H1 (cell line): ENCODE measurements around the gene KLRB1. TPM values are rescaled to one million over a fixed set of nuclear protein-coding genes. Genes with fewer than 3 reads are reported as not detected.

Experiments
- CTCF ChIA-PET: fragments of 300-600 bp; sonication (Branson Sonifier 250); formaldehyde crosslinking; loops from one replicate; lab custom pipeline; 2021; ENCODE audit not compliant: partially characterized antibody; lab: Charles Lee
- POLR2A ChIA-PET: fragments of 300-600 bp; sonication (Branson Sonifier 250); formaldehyde crosslinking; loops from one replicate; lab custom pipeline; 2021; ENCODE audit warnings: inconsistent platforms; ENCODE audit not compliant: partially characterized antibody; lab: Charles Lee
- DNase-seq, 2 experiments: peaks; one replicate each; pipeline versions ENCODE4 v3.0.0 to v3.0.0-alpha.2; 2010 to 2022; ENCODE audit warnings: low spot score in 2 of 2, low read depth in 1 of 2, mixed read lengths in 1 of 2
- FAIRE-seq: peaks from 2 replicates; lab custom pipeline; 2011; peaks lifted over from hg19 to GRCh38; lab: Jason Lieb, UNC
- H2AFZ ChIP-seq: 2 replicates; pipeline ENCODE4 v1.8.1; 2012; ENCODE audit warnings: low read length, inconsistent platforms
- H2AK5ac ChIP-seq: 2 replicates; pipeline ENCODE4 v1.6.1; 2013; ENCODE audit warnings: low read depth, low read length
- H2BK120ac ChIP-seq: replicated peaks from 2 replicates; pipeline ENCODE3; 2013; ENCODE audit warnings: low read depth, low read length, inconsistent platforms
- H2BK12ac ChIP-seq: 2 replicates; pipeline ENCODE4 v1.6.1; 2013; ENCODE audit warnings: low read depth, low read length
- H2BK15ac ChIP-seq: 2 replicates; pipeline ENCODE4 v1.6.1; 2013; ENCODE audit warnings: low read length
- H2BK20ac ChIP-seq: 2 replicates; pipeline ENCODE4 v1.6.1; 2013; ENCODE audit warnings: low read length
- H2BK5ac ChIP-seq: 2 replicates; pipeline ENCODE4 v1.6.1; 2013; ENCODE audit warnings: low read depth, low read length
- H3K14ac ChIP-seq: 2 replicates; pipeline ENCODE4 v1.6.1; 2013; ENCODE audit warnings: inconsistent platforms; ENCODE audit not compliant: insufficient read length
- H3K18ac ChIP-seq: 2 replicates; pipeline ENCODE4 v1.6.1; 2013; ENCODE audit warnings: low read length; ENCODE audit errors: extremely low read depth
- H3K23ac ChIP-seq: 2 replicates; pipeline ENCODE4 v1.6.1; 2013; ENCODE audit warnings: inconsistent platforms; ENCODE audit not compliant: insufficient read length
- H3K23me2 ChIP-seq: 2 replicates; pipeline ENCODE4 v1.6.1; 2013; ENCODE audit warnings: low read depth, low read length
- H3K27ac ChIP-seq: 2 replicates; pipeline ENCODE4 v1.6.1; 2011; ENCODE audit warnings: low read depth, low read length, inconsistent platforms
- H3K27me3 ChIP-seq, 4 experiments: replicated peaks in 1 of 4; 1 replicate in 1 of 4; 2 replicates in 3 of 4; pipeline versions ENCODE4 v1.6.1 to v1.8.1; 2011 to 2013; ENCODE audit warnings: low read length in 3 of 4, mild to moderate bottlenecking in 3 of 4, inconsistent platforms in 2 of 4, mixed read lengths in 2 of 4, moderate library complexity in 1 of 4; ENCODE audit not compliant: control insufficient read depth in 3 of 4, insufficient read depth in 3 of 4; ENCODE audit errors: extremely low read depth in 1 of 4
- H3K36me3 ChIP-seq, 4 experiments: 2 replicates each; pipeline versions ENCODE4 v1.6.1 to v1.8.1; 2011 to 2013; ENCODE audit warnings: mild to moderate bottlenecking in 4 of 4, low read length in 3 of 4, moderate library complexity in 2 of 4, control low read depth in 1 of 4, inconsistent platforms in 1 of 4; ENCODE audit not compliant: insufficient read depth in 4 of 4, control insufficient read depth in 2 of 4
- H3K4ac ChIP-seq: replicated peaks from 2 replicates; pipeline ENCODE3; 2013; ENCODE audit warnings: low read length, low read depth, mixed read lengths, inconsistent platforms; ENCODE audit not compliant: insufficient read length
- H3K4me1 ChIP-seq, 4 experiments: replicated peaks in 1 of 4; 1 replicate in 1 of 4; 2 replicates in 3 of 4; pipeline versions ENCODE4 v1.6.1 to v1.8.1; 2011 to 2013; ENCODE audit warnings: low read length in 3 of 4, inconsistent platforms in 2 of 4, mixed read lengths in 1 of 4; ENCODE audit not compliant: insufficient read depth in 4 of 4, control insufficient read depth in 3 of 4
- H3K4me2 ChIP-seq, 2 experiments: 2 replicates each; pipeline versions ENCODE4 v1.6.1 to v1.8.1; 2011 to 2013; ENCODE audit warnings: low read depth in 2 of 2, low read length in 2 of 2, control low read depth in 1 of 2, inconsistent platforms in 1 of 2, mild to moderate bottlenecking in 1 of 2; ENCODE audit not compliant: insufficient read depth in 1 of 2
- H3K4me3 ChIP-seq, 4 experiments: fragments of 200-600, 300-600 bp in 1 of 4; sonication (generic), shearing (Covaris generic), sonication (Bioruptor Twin) in 1 of 4; 2 replicates each; pipeline versions ENCODE4 v1.5.1 to v1.8.1; 2011 to 2016; ENCODE audit warnings: low read length in 4 of 4, low read depth in 3 of 4, control low read depth in 2 of 4, inconsistent platforms in 2 of 4, mild to moderate bottlenecking in 2 of 4, mixed read lengths in 1 of 4, moderate library complexity in 1 of 4; ENCODE audit not compliant: insufficient read depth in 2 of 4; ENCODE audit errors: extremely low read depth in 1 of 4
- H3K56ac ChIP-seq: replicated peaks from 2 replicates; pipeline ENCODE3; 2013; ENCODE audit warnings: low read depth, mild to moderate bottlenecking, mixed read lengths, low read length, inconsistent platforms; ENCODE audit not compliant: insufficient read length
- H3K79me1 ChIP-seq: 2 replicates; pipeline ENCODE4 v1.6.1; 2013; ENCODE audit warnings: low read depth, low read length, control low read depth
- H3K79me2 ChIP-seq, 2 experiments: 2 replicates each; pipeline versions ENCODE4 v1.6.1 to v1.8.1; 2012 to 2013; ENCODE audit warnings: low read length in 2 of 2, mild to moderate bottlenecking in 2 of 2, inconsistent platforms in 1 of 2; ENCODE audit not compliant: insufficient read depth in 2 of 2, control insufficient read depth in 1 of 2
- H3K9ac ChIP-seq, 4 experiments: replicated peaks in 1 of 4; 1 replicate in 1 of 4; 2 replicates in 3 of 4; pipeline versions ENCODE4 v1.6.1 to v1.8.1; 2011 to 2013; ENCODE audit warnings: low read depth in 3 of 4, low read length in 3 of 4, control low read depth in 2 of 4, mild to moderate bottlenecking in 2 of 4, moderate library complexity in 2 of 4, inconsistent platforms in 1 of 4; ENCODE audit errors: extremely low read depth in 1 of 4
- H3K9me3 ChIP-seq, 2 experiments: 2 replicates each; pipeline versions ENCODE4 v1.6.1 to v1.8.1; 2012 to 2013; ENCODE audit warnings: mild to moderate bottlenecking in 2 of 2, moderate library complexity in 2 of 2, control low read depth in 1 of 2, inconsistent platforms in 1 of 2, low read depth in 1 of 2, low read length in 1 of 2, mixed read lengths in 1 of 2; ENCODE audit not compliant: insufficient read depth in 2 of 2
- H4K20me1 ChIP-seq, 2 experiments: replicated peaks in 1 of 2; 2 replicates each; pipeline versions ENCODE3 to v1.8.1; 2011 to 2013; ENCODE audit warnings: inconsistent platforms in 2 of 2, low read length in 2 of 2, mild to moderate bottlenecking in 1 of 2; ENCODE audit not compliant: insufficient read depth in 2 of 2, control insufficient read depth in 1 of 2
- H4K5ac ChIP-seq: 2 replicates; pipeline ENCODE4 v1.6.1; 2013; ENCODE audit warnings: low read length, low read depth, mixed read lengths, inconsistent platforms; ENCODE audit not compliant: insufficient read length
- H4K8ac ChIP-seq: 2 replicates; pipeline ENCODE4 v1.8.0; 2013; ENCODE audit warnings: mild to moderate bottlenecking, moderate library complexity, low read length, inconsistent platforms; ENCODE audit not compliant: insufficient read depth; ENCODE audit errors: extremely low read depth
- H4K91ac ChIP-seq: replicated peaks from 2 replicates; pipeline ENCODE3; 2013; ENCODE audit warnings: low read length, mixed read lengths, inconsistent platforms; ENCODE audit not compliant: insufficient read length
- ASH2L ChIP-seq: fragments of 200-600, 300-600 bp; sonication (generic); IDR thresholded peaks from one replicate; pipeline ENCODE4 v1.7.1; 2017; ENCODE audit warnings: low read length
- CHD1 ChIP-seq: IDR thresholded peaks from 2 replicates; pipeline ENCODE4 v1.6.1; 2012; ENCODE audit warnings: low read depth, low read length, improper control_type of control experiment
- CREB1 ChIP-seq: IDR thresholded peaks from 2 replicates; pipeline ENCODE4 v1.6.1; 2012; ENCODE audit warnings: inconsistent platforms
- CTCF ChIP-seq, 3 experiments: IDR thresholded peaks; 1 replicate in 2 of 3; 2 replicates in 1 of 3; pipeline versions ENCODE4 v1.5.1 to v1.6.1; 2011; ENCODE audit warnings: low read length in 3 of 3, mild to moderate bottlenecking in 3 of 3, inconsistent platforms in 2 of 3, low read depth in 1 of 3, moderate library complexity in 1 of 3; ENCODE audit not compliant: insufficient read depth in 1 of 3; ENCODE audit errors: control extremely low read depth in 1 of 3
- FOSL1 ChIP-seq: IDR thresholded peaks from 2 replicates; pipeline ENCODE4 v1.6.1; 2011; ENCODE audit warnings: mild to moderate bottlenecking, low read depth, low read length, moderate library complexity; ENCODE audit not compliant: insufficient read depth
- KDM5A ChIP-seq: fragments of 200-600 bp; IDR thresholded peaks from 2 replicates; pipeline ENCODE4 v1.7.1; 2012; ENCODE audit warnings: mild to moderate bottlenecking, low read length, inconsistent platforms, mixed read lengths
- MAFK ChIP-seq: IDR thresholded peaks from 2 replicates; pipeline ENCODE4 v1.6.1; 2012; ENCODE audit warnings: low read depth, mild to moderate bottlenecking, improper control_type of control experiment, low read length
- SP1 ChIP-seq: IDR thresholded peaks from 2 replicates; pipeline ENCODE4 v1.6.1; 2011; ENCODE audit warnings: low read depth, low read length
- SP2 ChIP-seq: IDR thresholded peaks from 2 replicates; pipeline ENCODE4 v1.6.1; 2012; ENCODE audit warnings: mild to moderate bottlenecking, low read length, inconsistent platforms
- TCF12 ChIP-seq: IDR thresholded peaks from 2 replicates; pipeline ENCODE4 v1.6.1; 2011; ENCODE audit warnings: low read depth, mild to moderate bottlenecking, low read length
- WGBS, 2 experiments: shearing (Covaris generic) in 1 of 2; methylation state at CpG; one replicate each; pipeline versions ENCODE4 v1.1.6 to v1.1.7; 2013 to 2015; ENCODE audit warnings: low lambda C conversion rate in 2 of 2, mixed read lengths in 2 of 2, inconsistent platforms in 1 of 2, low coverage in 1 of 2, missing lambda C conversion rate in 1 of 2; ENCODE audit not compliant: insufficient replicate concordance in 2 of 2, insufficient coverage in 1 of 2, insufficient read length in 1 of 2; ENCODE audit errors: extremely low coverage in 1 of 2, missing lambda C conversion rate in 1 of 2; 5-methylcytosine and 5-hydroxymethylcytosine counted together
- polyA plus RNA-seq, 7 experiments: library from polyadenylated mRNA; depleted of rRNA in 3 of 7; stranded (reverse) in 5 of 7; unstranded in 2 of 7; fragments of >200 nt in 5 of 7; fragments of 200-250 nt in 2 of 7; gene quantifications; 1 replicate in 5 of 7; 2 replicates in 1 of 7; 4 replicates in 1 of 7; pipeline versions ENCODE4 v1.2.1 to v1.2.3, GENCODE V29; 2011 to 2013; ENCODE audit warnings: missing spikeins in 2 of 7, mixed read lengths in 2 of 7
- total RNA-seq: library from RNA; stranded (reverse); fragmentation: NEBNext Ultra II Directional; extraction: Animal tissue kit (Norgen Biotek cat#: 25700); gene quantifications from 2 replicates; pipeline ENCODE4 v1.2.1, GENCODE V29; 2021

KLRB1 gene
- total and polyA plus RNA-seq, 2 of the 8 experiments (the other 6 are each of a cell fraction or from before 2014, with no cell fraction given) = not detected

- POLR2A ChIA-PET = no interaction called here
- Histone ChIP-seq H3K4ac (no peak overlapping the region), H2BK15ac (no peak overlapping the region), H2BK20ac (no peak overlapping the region), H3K18ac (no peak overlapping the region), H4K8ac (no peak overlapping the region), H2AFZ (no peak overlapping the region), H3K56ac (no peak overlapping the region), H3K4me3 (no peak overlapping the region), H4K91ac (no peak overlapping the region), H2BK12ac (no peak overlapping the region), H2AK5ac (no peak overlapping the region), H3K23ac (no peak overlapping the region), H3K4me2 (no peak overlapping the region), H4K20me1 (no peaks in the 10 kb centered on the region), H2BK5ac (no peak overlapping the region), H3K36me3 (peaks cover 0 to 2% (median 0%) of the 10 kb centered on the region in 4 experiments; a peak in 2 of 8 replicates), H3K27ac (no peak overlapping the region), H3K79me2 (no peaks in the 10 kb centered on the region), H3K14ac (no peak overlapping the region), H2BK120ac (no peak overlapping the region), H3K23me2 (no peaks in the 10 kb centered on the region), H3K27me3 (no peaks in the 10 kb centered on the region), H4K5ac (no peak overlapping the region), H3K79me1 (no peaks in the 10 kb centered on the region), H3K9me3 (peaks cover 10 to 11% of the 10 kb centered on the region in 2 experiments; a peak in 3 of 4 replicates), H3K4me1 (no peaks in the 10 kb centered on the region), H3K9ac (no peak overlapping the region)
- no peak for FAIRE-seq
- 87% methylated on average over 4 of the region's 4 CpGs; no CpG with 5 or more reads in 1 of the 2 experiments for WGBS, 2 experiments
- no peak for TF ChIP-seq CHD1
- TF ChIP-seq KDM5A = no peak
- TF ChIP-seq TCF12 = no peak
- no peak for TF ChIP-seq SP1
- TF ChIP-seq FOSL1 = no peak
- no peak for TF ChIP-seq MAFK
- no peak for TF ChIP-seq CREB1
- no peak for TF ChIP-seq SP2
- TF ChIP-seq CTCF (IDR thresholded peaks at IDR 0.05; ENCODE audit: control extremely low read depth in 1 of 3, insufficient read depth in 1 of 3, low read depth in 1 of 3, low read length in 3 of 3) = no peak
- TF ChIP-seq ASH2L = no peak
- no peak for DNase-seq
- CTCF ChIA-PET = no interaction called here
Measured at GRCh38 chr12:9606736-9607372, 862 bp downstream of the KLRB1 start.
